ENCODE data around the gene EVA1B. TPM values are rescaled to one million over a fixed set of nuclear protein-coding genes. Genes with fewer than 3 reads are reported as not detected.

The EVA1B gene
- total RNA-seq, 1 donor from 2014 or later, result 115 TPM

DNA sequence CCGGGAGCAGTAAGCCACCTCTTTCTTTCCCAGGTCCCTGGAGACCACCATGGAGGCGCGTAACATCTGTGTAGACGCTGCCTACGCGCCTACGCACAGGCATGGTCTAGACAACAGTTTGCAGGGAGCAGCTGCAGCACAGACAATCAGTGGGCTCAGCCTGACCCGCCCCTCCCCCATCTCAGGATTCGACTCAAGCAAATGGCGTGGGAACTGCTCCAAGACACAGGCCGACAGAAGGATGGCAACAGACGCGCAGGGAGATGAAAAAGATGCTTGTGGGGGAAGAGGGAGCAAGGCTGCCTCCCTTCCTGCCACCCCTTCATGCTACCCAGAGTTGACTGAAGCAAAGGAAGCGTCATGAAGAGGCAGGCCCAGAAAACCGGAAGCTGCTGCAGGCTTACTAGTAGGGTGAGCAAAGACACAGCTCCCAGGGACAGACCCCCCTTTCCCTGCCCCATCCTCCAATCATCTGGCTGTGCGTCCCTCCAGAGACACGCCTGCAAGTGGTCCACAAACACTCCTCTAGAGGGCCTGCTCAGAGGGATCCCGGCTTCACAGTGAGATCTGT lies 42.7 kb upstream of the EVA1B start:
- DNase-seq (ENCODE audit: extremely low spot score, unreplicated experiment), result no peak
- H3K4me3 Mint-ChIP-seq (ENCODE audit: unreplicated experiment), result no peak overlapping the region

DNA sequence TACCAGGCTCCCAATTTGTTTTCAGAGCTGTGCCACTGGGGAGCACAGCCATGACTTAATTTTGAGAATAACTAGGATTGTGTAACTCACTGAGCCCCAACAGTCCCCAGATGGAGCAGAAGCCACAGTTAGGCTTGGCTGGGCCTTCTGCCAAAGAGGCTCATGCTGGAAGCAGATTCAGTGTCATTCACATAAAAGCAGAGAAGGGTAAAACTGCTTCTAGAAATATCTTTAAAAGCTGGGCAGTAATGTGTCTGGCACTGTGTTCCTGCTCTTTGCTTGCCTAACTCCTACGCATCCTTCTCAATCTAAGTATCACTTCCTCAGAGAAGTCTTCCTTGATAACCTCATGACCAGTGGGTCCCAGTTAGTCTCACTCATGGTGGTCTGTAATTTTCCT lies 41.9 kb upstream of the EVA1B start:
- no peaks in the 10 kb centered on the region for H3K27me3 Mint-ChIP-seq (ENCODE audit: unreplicated experiment)
- H3K4me1 Mint-ChIP-seq (ENCODE audit: unreplicated experiment), result peaks cover 28% of the 10 kb centered on the region
- peak overlapping the region; percentile 67 for H3K27ac Mint-ChIP-seq (ENCODE audit: unreplicated experiment)
- H3K9me3 Mint-ChIP-seq (ENCODE audit: unreplicated experiment), result no peaks in the 10 kb centered on the region
- DNase-seq (ENCODE audit: extremely low spot score, unreplicated experiment), result no peak
- TF ChIP-seq, protein P1, sequence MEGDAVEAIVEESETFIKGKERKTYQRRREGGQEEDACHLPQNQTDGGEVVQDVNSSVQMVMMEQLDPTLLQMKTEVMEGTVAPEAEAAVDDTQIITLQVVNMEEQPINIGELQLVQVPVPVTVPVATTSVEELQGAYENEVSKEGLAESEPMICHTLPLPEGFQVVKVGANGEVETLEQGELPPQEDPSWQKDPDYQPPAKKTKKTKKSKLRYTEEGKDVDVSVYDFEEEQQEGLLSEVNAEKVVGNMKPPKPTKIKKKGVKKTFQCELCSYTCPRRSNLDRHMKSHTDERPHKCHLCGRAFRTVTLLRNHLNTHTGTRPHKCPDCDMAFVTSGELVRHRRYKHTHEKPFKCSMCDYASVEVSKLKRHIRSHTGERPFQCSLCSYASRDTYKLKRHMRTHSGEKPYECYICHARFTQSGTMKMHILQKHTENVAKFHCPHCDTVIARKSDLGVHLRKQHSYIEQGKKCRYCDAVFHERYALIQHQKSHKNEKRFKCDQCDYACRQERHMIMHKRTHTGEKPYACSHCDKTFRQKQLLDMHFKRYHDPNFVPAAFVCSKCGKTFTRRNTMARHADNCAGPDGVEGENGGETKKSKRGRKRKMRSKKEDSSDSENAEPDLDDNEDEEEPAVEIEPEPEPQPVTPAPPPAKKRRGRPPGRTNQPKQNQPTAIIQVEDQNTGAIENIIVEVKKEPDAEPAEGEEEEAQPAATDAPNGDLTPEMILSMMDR (IDR thresholded peaks at IDR 0.05), result no peak
- no peak overlapping the region for H3K4me3 Mint-ChIP-seq (ENCODE audit: unreplicated experiment)
- peaks cover 22% of the 10 kb centered on the region for H3K36me3 Mint-ChIP-seq (ENCODE audit: unreplicated experiment)

More for the DNA sequence above, 42.7 kb upstream of the EVA1B start:
- Mint-ChIP-seq H3K36me3 (ENCODE audit: unreplicated experiment) (peaks cover 21% of the 10 kb centered on the region), H3K27ac (ENCODE audit: unreplicated experiment) (peak overlapping the region; percentile 67), H3K9me3 (ENCODE audit: unreplicated experiment) (no peaks in the 10 kb centered on the region), H3K4me1 (ENCODE audit: unreplicated experiment) (peaks cover 29% of the 10 kb centered on the region), H3K27me3 (ENCODE audit: unreplicated experiment) (no peaks in the 10 kb centered on the region)
- TF ChIP-seq, protein P1 (IDR thresholded peaks at IDR 0.05), result no peak

DNA sequence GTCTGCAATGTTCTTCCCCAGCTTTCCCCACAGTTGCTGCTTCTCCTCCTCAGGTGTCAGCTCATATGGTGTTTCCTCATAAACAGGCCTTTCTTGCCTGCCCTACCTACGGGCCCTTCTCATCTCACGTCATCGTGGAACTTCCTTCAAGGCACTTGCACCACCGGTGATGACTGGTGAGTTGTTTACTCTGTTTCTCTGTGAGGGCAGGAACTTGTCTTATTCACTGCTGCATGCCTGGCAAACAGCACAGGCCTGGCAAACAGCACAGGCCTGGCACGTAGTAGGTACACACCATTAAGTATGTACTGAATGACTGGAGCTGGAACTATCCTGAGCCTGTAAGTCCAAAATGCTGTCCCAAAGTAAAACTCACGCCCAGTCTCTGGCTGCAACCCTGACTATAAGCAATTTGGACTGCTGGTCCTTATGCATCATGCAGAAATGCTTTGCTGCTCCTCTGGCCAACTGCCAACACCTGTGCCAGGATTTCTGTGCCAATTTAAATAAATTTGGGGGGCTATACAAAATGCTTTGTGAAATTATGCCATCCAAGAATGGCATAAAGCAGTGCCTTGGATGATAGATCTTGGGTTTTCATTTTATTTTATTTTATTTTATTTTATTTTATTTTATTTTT lies 36.6 kb upstream of the EVA1B start:
- Mint-ChIP-seq H3K27ac (ENCODE audit: unreplicated experiment) (peak overlapping the region; percentile 71), H3K36me3 (ENCODE audit: unreplicated experiment) (peaks cover 45% of the 10 kb centered on the region), H3K27me3 (ENCODE audit: unreplicated experiment) (no peaks in the 10 kb centered on the region), H3K9me3 (ENCODE audit: unreplicated experiment) (no peaks in the 10 kb centered on the region), H3K4me3 (ENCODE audit: unreplicated experiment) (no peak overlapping the region), H3K4me1 (ENCODE audit: unreplicated experiment) (no peaks in the 10 kb centered on the region)
- no peak for DNase-seq (ENCODE audit: extremely low spot score, unreplicated experiment)
- TF ChIP-seq, protein P1 (IDR thresholded peaks at IDR 0.05), result no peak

DNA sequence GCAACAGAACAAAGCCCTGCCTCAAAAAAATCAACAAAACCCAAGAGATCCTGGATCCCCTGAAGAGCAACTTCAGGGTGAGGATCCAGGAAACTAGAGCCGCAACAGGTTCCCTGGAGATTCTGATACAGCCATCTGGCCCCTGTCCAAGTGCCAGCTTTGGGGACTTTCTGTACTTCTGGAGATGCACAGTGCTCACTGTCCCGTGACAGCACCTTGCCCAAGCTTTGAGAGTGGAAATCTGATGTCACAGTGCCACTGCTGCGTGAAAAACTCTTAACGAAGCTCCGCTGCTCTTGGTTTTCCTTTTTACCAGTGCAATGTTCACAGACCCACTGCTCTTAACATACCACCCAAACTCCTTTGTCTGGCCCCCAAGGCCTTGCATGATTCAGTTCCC lies 35.9 kb upstream of the EVA1B start:
- H3K4me1 Mint-ChIP-seq (ENCODE audit: unreplicated experiment), result no peaks in the 10 kb centered on the region
- TF ChIP-seq, protein P1 (IDR thresholded peaks at IDR 0.05), result no peak
- H3K36me3 Mint-ChIP-seq (ENCODE audit: unreplicated experiment), result peaks cover 46% of the 10 kb centered on the region
- DNase-seq (ENCODE audit: extremely low spot score, unreplicated experiment), result no peak
- H3K4me3 Mint-ChIP-seq (ENCODE audit: unreplicated experiment), result no peak overlapping the region
- H3K27ac Mint-ChIP-seq (ENCODE audit: unreplicated experiment), result peak overlapping the region; percentile 71
- no peaks in the 10 kb centered on the region for H3K9me3 Mint-ChIP-seq (ENCODE audit: unreplicated experiment)
- H3K27me3 Mint-ChIP-seq (ENCODE audit: unreplicated experiment), result no peaks in the 10 kb centered on the region

DNA sequence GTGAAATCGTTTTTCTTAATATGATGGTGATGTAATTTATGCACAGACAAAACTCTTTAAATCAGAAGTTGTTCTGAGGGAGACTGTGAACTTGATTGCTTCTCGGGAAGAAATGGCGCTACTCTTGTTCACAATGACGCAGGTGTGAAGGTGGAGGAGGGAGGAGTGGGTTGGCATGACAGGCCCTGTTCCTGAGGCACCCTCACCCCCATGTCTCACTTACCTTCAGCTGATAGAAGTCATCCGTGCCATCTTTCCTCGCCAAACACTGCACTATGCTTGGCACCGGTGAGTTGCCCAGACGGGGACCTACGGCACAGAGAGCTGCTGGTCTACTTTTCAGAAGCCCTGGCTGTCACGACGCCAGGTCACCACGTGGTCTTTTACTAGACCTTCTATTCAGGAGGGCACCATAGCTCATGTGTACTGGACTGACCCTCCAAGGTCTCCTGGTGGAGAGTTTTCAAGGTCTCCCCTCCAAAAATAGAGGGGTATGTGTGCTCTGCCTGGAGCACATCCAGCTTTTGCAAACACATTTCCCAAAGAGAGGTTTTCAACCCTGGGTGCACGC lies 35.2 kb upstream of the EVA1B start:
- DNase-seq (ENCODE audit: extremely low spot score, unreplicated experiment), result no peak
- TF ChIP-seq, protein P1 (IDR thresholded peaks at IDR 0.05), result no peak
- H3K36me3 Mint-ChIP-seq (ENCODE audit: unreplicated experiment), result peaks cover 49% of the 10 kb centered on the region
- H3K4me1 Mint-ChIP-seq (ENCODE audit: unreplicated experiment), result peaks cover 5% of the 10 kb centered on the region
- no peak overlapping the region for H3K27ac Mint-ChIP-seq (ENCODE audit: unreplicated experiment)
- H3K4me3 Mint-ChIP-seq (ENCODE audit: unreplicated experiment), result no peak overlapping the region
- H3K27me3 Mint-ChIP-seq (ENCODE audit: unreplicated experiment), result no peaks in the 10 kb centered on the region
- H3K9me3 Mint-ChIP-seq (ENCODE audit: unreplicated experiment), result no peaks in the 10 kb centered on the region
